ENCODE data around the gene ATXN1. TPM values are rescaled to one million over a fixed set of nuclear protein-coding genes. Genes with fewer than 3 reads are reported as not detected.

The ATXN1 gene
- polyA plus RNA-seq, 1 donor from 2014 or later = 28.2 TPM

DNA sequence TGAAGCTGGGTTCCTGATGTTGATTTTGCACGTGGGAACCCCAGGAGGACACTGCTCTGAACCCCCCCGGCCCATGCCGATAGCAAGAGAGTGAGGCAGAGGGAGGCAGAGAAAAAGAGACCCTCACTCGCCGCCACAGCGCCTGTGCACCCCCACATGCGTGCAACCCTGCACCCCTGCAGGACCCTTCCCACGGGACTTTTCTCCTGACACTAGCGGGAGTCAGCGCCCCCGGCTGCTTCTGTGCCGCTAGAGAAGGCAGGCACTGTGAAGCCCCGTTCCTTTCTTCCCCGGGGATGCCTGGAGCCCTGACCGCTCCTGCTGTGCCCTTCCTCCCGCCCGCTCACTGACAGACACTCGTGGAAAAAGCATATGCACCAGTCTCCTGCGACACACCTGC, 455.5 kb downstream of the ATXN1 start:
- Histone ChIP-seq H3K4me2 (ENCODE audit: low read length) (no peak overlapping the region), H3K9ac (ENCODE audit: low read length) (no peak overlapping the region), H3K4me3 (ENCODE audit: low read length) (no peak overlapping the region), H3K9me2 (ENCODE audit: insufficient read depth, low read length) (no peaks in the 10 kb centered on the region), H4K20me1 (ENCODE audit: insufficient read depth) (no peaks in the 10 kb centered on the region), H3K27ac (ENCODE audit: low read length) (no peak overlapping the region), H3K27me3 (ENCODE audit: insufficient read depth, low read depth, low read length) (no peaks in the 10 kb centered on the region), H2AFZ (ENCODE audit: low read depth, low read length) (no peak overlapping the region), H3K36me3 (ENCODE audit: insufficient read depth, low read length) (no peaks in the 10 kb centered on the region), H3F3A (ENCODE audit: insufficient read depth, low read length, poor library complexity, severe bottlenecking) (no peaks in the 10 kb centered on the region), H3K79me2 (replicated peaks; ENCODE audit: insufficient read depth, low read length) (no peaks in the 10 kb centered on the region), H3K9me3 (ENCODE audit: low read length) (no peaks in the 10 kb centered on the region)
- no peak for TF ChIP-seq EP300 (conservative IDR thresholded peaks at IDR 0.05; ENCODE audit: poor library complexity, severe bottlenecking)
- TF ChIP-seq MXI1 (conservative IDR thresholded peaks at IDR 0.05; ENCODE audit: poor library complexity, severe bottlenecking) = no peak
- TF ChIP-seq, protein P1, sequence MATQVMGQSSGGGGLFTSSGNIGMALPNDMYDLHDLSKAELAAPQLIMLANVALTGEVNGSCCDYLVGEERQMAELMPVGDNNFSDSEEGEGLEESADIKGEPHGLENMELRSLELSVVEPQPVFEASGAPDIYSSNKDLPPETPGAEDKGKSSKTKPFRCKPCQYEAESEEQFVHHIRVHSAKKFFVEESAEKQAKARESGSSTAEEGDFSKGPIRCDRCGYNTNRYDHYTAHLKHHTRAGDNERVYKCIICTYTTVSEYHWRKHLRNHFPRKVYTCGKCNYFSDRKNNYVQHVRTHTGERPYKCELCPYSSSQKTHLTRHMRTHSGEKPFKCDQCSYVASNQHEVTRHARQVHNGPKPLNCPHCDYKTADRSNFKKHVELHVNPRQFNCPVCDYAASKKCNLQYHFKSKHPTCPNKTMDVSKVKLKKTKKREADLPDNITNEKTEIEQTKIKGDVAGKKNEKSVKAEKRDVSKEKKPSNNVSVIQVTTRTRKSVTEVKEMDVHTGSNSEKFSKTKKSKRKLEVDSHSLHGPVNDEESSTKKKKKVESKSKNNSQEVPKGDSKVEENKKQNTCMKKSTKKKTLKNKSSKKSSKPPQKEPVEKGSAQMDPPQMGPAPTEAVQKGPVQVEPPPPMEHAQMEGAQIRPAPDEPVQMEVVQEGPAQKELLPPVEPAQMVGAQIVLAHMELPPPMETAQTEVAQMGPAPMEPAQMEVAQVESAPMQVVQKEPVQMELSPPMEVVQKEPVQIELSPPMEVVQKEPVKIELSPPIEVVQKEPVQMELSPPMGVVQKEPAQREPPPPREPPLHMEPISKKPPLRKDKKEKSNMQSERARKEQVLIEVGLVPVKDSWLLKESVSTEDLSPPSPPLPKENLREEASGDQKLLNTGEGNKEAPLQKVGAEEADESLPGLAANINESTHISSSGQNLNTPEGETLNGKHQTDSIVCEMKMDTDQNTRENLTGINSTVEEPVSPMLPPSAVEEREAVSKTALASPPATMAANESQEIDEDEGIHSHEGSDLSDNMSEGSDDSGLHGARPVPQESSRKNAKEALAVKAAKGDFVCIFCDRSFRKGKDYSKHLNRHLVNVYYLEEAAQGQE (IDR thresholded peaks at IDR 0.05; ENCODE audit: borderline replicate concordance) = no peak
- TF ChIP-seq TAF1 (IDR thresholded peaks at IDR 0.05; ENCODE audit: low read depth) = no peak
- TF ChIP-seq EZH2 (IDR thresholded peaks at IDR 0.05; ENCODE audit: borderline replicate concordance, insufficient read depth, low read length, poor library complexity, severe bottlenecking) = no peak
- no peak for TF ChIP-seq SMC3 (conservative IDR thresholded peaks at IDR 0.05; ENCODE audit: poor library complexity)
- TF ChIP-seq, protein P2, sequence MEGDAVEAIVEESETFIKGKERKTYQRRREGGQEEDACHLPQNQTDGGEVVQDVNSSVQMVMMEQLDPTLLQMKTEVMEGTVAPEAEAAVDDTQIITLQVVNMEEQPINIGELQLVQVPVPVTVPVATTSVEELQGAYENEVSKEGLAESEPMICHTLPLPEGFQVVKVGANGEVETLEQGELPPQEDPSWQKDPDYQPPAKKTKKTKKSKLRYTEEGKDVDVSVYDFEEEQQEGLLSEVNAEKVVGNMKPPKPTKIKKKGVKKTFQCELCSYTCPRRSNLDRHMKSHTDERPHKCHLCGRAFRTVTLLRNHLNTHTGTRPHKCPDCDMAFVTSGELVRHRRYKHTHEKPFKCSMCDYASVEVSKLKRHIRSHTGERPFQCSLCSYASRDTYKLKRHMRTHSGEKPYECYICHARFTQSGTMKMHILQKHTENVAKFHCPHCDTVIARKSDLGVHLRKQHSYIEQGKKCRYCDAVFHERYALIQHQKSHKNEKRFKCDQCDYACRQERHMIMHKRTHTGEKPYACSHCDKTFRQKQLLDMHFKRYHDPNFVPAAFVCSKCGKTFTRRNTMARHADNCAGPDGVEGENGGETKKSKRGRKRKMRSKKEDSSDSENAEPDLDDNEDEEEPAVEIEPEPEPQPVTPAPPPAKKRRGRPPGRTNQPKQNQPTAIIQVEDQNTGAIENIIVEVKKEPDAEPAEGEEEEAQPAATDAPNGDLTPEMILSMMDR (IDR thresholded peaks at IDR 0.05; ENCODE audit: poor library complexity, severe bottlenecking) = no peak
- no peak for TF ChIP-seq RAD21 (conservative IDR thresholded peaks at IDR 0.05)
- TF ChIP-seq POLR2AphosphoS5 (IDR thresholded peaks at IDR 0.05) = no peak

DNA sequence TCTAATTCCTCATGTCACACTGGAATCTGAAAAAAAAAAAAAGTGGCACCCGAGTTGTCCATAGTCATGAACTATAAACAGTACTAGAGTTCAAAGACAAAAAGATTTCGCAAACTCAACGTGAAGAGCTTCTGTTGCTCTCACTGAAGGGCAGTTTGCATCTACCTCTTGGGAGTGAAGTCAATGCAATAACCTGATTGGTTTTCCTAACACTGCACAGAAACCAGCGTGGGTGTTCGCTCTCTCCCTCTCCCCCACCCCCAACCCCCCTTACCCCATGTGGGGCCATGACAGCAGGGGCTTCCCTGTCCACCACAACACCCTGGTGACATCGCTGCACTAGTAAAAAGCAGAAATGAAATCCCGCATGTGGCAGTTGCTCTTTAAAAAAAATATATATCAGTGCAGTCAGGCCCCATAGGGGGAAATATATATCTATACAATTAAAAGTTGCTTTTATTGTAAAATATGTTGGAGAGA, 456.0 kb downstream of the ATXN1 start:
- Histone ChIP-seq H3K27me3 (ENCODE audit: insufficient read depth, low read depth, low read length) (no peaks in the 10 kb centered on the region), H3K9me2 (ENCODE audit: insufficient read depth, low read length) (no peaks in the 10 kb centered on the region), H3K4me3 (ENCODE audit: low read length) (no peak overlapping the region), H3K9me3 (ENCODE audit: low read length) (no peaks in the 10 kb centered on the region), H3K79me2 (replicated peaks; ENCODE audit: insufficient read depth, low read length) (no peaks in the 10 kb centered on the region), H2AFZ (ENCODE audit: low read depth, low read length) (no peak overlapping the region), H3F3A (ENCODE audit: insufficient read depth, low read length, poor library complexity, severe bottlenecking) (no peaks in the 10 kb centered on the region), H3K4me2 (ENCODE audit: low read length) (no peak overlapping the region), H3K27ac (ENCODE audit: low read length) (no peak overlapping the region), H3K9ac (ENCODE audit: low read length) (no peak overlapping the region), H3K36me3 (ENCODE audit: insufficient read depth, low read length) (no peaks in the 10 kb centered on the region), H4K20me1 (ENCODE audit: insufficient read depth) (no peaks in the 10 kb centered on the region)
- no peak for TF ChIP-seq EP300 (conservative IDR thresholded peaks at IDR 0.05; ENCODE audit: poor library complexity, severe bottlenecking)
- TF ChIP-seq POLR2AphosphoS5 (IDR thresholded peaks at IDR 0.05) = no peak
- no peak for TF ChIP-seq RAD21 (conservative IDR thresholded peaks at IDR 0.05)
- TF ChIP-seq, protein P1 (IDR thresholded peaks at IDR 0.05; ENCODE audit: borderline replicate concordance) = no peak
- no peak for TF ChIP-seq EZH2 (IDR thresholded peaks at IDR 0.05; ENCODE audit: borderline replicate concordance, insufficient read depth, low read length, poor library complexity, severe bottlenecking)
- TF ChIP-seq SMC3 (conservative IDR thresholded peaks at IDR 0.05; ENCODE audit: poor library complexity) = no peak
- TF ChIP-seq TAF1 (IDR thresholded peaks at IDR 0.05; ENCODE audit: low read depth) = no peak
- no peak for TF ChIP-seq MXI1 (conservative IDR thresholded peaks at IDR 0.05; ENCODE audit: poor library complexity, severe bottlenecking)
- TF ChIP-seq, protein P2 (IDR thresholded peaks at IDR 0.05; ENCODE audit: poor library complexity, severe bottlenecking) = no peak

Data from neural cell (in vitro differentiated cells).